ENCODE results near the gene PDE6C. TPM values are rescaled to one million over a fixed set of nuclear protein-coding genes. Genes with fewer than 3 reads are reported as not detected.

PDE6C gene
- total and polyA plus RNA-seq, 4 donors = not detected

- ATAC-seq (ENCODE audit: insufficient read depth, low FRiP score) (no peak), DNase-seq (no peak)
- Histone ChIP-seq H3K36me3 (ENCODE audit: control insufficient read depth in 4 of 4, insufficient read depth in 4 of 4, low read length in 4 of 4) (peaks cover 7 to 27% (median 20%) of the 10 kb centered on the region in 4 donors), H3K4me3 (no peak overlapping the region), H3K9me3 (ENCODE audit: control insufficient read depth in 4 of 4, insufficient read depth in 3 of 4, low read length in 3 of 4) (no peaks in the 10 kb centered on the region), H3K27ac (ENCODE audit: low read depth in 1 of 2, low read length in 1 of 2) (no peak overlapping the region), H3K9ac (ENCODE audit: insufficient read depth in 1 of 2, low read length in 2 of 2) (no peak overlapping the region), H3K27me3 (ENCODE audit: control insufficient read depth in 3 of 3, insufficient read depth in 3 of 3, low read length in 2 of 3) (no peaks in the 10 kb centered on the region), H3K4me1 (ENCODE audit: control insufficient read depth in 5 of 5, insufficient read depth in 5 of 5, low read length in 5 of 5) (no peaks in the 10 kb centered on the region)
- WGBS, 2 donors = 86% methylated on average over 3 of the region's 3 CpGs
- TF ChIP-seq CTCF (IDR thresholded peaks at IDR 0.05; ENCODE audit: control extremely low read depth, extremely low read depth) = no peak
Measured at GRCh38 chr10:93678805-93679587, 66.7 kb downstream of the PDE6C start.

DNA sequence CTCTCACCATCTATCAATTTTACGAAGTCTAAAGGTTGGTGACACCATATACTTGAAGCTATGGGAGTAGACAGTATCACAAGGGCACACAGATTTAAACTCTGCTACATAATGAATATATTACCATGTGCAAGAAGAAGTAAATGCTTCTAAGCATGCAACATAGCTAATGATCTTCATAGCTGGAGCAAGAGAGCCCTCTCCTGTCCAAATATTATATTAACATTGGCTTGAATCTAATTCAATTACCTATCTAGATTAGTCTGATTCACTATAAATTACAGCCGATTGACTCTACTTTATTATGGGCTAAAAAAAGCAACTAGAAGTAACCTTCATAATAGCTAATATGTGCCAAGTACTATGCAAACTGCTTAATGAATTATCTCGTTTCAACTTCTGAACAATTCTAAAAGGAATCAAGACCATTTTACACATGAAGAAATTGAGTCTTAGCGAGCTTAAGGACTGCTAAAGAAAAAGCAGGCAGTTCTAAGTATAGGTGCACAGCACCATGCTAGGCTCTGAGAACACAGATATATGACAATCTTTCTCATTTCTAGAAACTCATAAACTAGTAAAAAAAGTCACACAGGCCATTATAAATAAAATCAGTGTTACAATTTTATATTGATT, 68.2 kb downstream of the PDE6C start:
- Histone ChIP-seq H3K36me3 (ENCODE audit: control insufficient read depth in 4 of 4, insufficient read depth in 4 of 4, low read length in 4 of 4) (peaks cover 7 to 27% (median 17%) of the 10 kb centered on the region in 4 donors), H3K9me3 (ENCODE audit: control insufficient read depth in 4 of 4, insufficient read depth in 3 of 4, low read length in 3 of 4) (no peaks in the 10 kb centered on the region), H3K9ac (ENCODE audit: insufficient read depth in 1 of 2, low read length in 2 of 2) (no peak overlapping the region), H3K4me1 (ENCODE audit: control insufficient read depth in 5 of 5, insufficient read depth in 5 of 5, low read length in 5 of 5) (no peaks in the 10 kb centered on the region), H3K27ac (ENCODE audit: low read depth in 1 of 2, low read length in 1 of 2) (no peak overlapping the region), H3K27me3 (ENCODE audit: control insufficient read depth in 3 of 3, insufficient read depth in 3 of 3, low read length in 2 of 3) (no peaks in the 10 kb centered on the region), H3K4me3 (no peak overlapping the region)
- DNase-seq (peak in 2 of 3 donors; percentile 66 to 67), ATAC-seq (ENCODE audit: insufficient read depth, low FRiP score) (no peak)
- 77 to 79% methylated on average over 4 of the region's 4 CpGs for WGBS, 2 donors
- no peak for TF ChIP-seq CTCF (IDR thresholded peaks at IDR 0.05; ENCODE audit: control extremely low read depth, extremely low read depth)

GRCh38 chr10:93687737-93688136, 75.4 kb downstream of the PDE6C start:
- no peak for TF ChIP-seq CTCF (IDR thresholded peaks at IDR 0.05; ENCODE audit: control extremely low read depth, extremely low read depth)
- H3K9ac ChIP-seq (ENCODE audit: insufficient read depth in 1 of 2, low read length in 2 of 2) = no peak overlapping the region
- peaks cover 0 to 24% (median 6%) of the 10 kb centered on the region in 4 donors for H3K36me3 ChIP-seq (ENCODE audit: control insufficient read depth in 4 of 4, insufficient read depth in 4 of 4, low read length in 4 of 4)
- no peaks in the 10 kb centered on the region for H3K4me1 ChIP-seq (ENCODE audit: control insufficient read depth in 5 of 5, insufficient read depth in 5 of 5, low read length in 5 of 5)
- H3K27me3 ChIP-seq (ENCODE audit: control insufficient read depth in 3 of 3, insufficient read depth in 3 of 3, low read length in 2 of 3) = no peaks in the 10 kb centered on the region
- no peaks in the 10 kb centered on the region for H3K9me3 ChIP-seq (ENCODE audit: control insufficient read depth in 4 of 4, insufficient read depth in 3 of 4, low read length in 3 of 4)
- DNase-seq (no peak), ATAC-seq (ENCODE audit: insufficient read depth, low FRiP score) (no peak)
- H3K4me3 ChIP-seq = no peak overlapping the region
- H3K27ac ChIP-seq (ENCODE audit: low read depth in 1 of 2, low read length in 1 of 2) = no peak overlapping the region
